A172 (cell line): Measurements from ENCODE around the gene IL1B. TPM values are rescaled to one million over a fixed set of nuclear protein-coding genes. Genes with fewer than 3 reads are reported as not detected.

Experiments
- DNase-seq: peaks from one replicate; pipeline ENCODE4 v3.0.0-alpha.2; 2015; ENCODE audit warnings: low spot score
- total RNA-seq: library from RNA; depleted of rRNA; stranded (reverse); fragments of >200 nt; shearing (Covaris generic); gene quantifications from 2 replicates; pipeline ENCODE4 v1.2.3, GENCODE V29; 2014; rRNA removed

The IL1B gene
- total RNA-seq, 1 experiment from 2014 or later: not detected

DNA sequence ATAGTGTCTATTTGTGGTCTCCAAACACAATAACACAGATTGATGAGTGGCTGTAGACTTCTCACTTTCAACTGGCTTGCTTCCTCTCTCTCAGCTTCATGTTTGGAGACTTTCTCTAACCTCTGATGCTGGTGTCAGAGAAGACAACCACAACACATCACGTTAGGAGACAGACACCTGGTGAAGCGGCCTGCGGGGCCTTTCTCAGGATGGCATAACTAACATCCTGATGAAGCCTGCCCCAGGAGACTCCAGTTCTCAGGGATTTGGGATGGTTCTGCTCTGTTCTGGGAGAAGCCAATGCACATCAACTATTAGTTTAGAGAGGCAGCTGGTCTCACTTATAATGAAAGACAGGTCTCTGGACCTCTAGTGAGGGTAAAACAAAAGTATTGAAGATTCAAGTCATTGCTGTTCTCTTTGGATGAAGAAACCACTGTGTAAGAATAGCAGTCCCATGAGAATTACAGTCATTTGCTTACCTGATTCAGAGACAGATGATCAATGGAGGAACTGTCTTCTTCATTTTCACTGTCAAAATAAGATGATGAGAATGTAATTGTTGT, 54.3 kb downstream of the IL1B start:
- DNase-seq: no peak

Other genes with a start within 250 kb of the IL1B start
- gene SLC20A1, start 190.8 kb downstream of the IL1B start, total RNA-seq: 112 and 159 TPM in 2 replicates
- gene NT5DC4, start 115.8 kb downstream of the IL1B start, total RNA-seq: 0.26 TPM in 1 of 2 replicates, not detected in the other
- gene CKAP2L, start 72.2 kb downstream of the IL1B start, total RNA-seq: 18.0 and 21.0 TPM in 2 replicates
- gene IL1A, start 52.3 kb downstream of the IL1B start, total RNA-seq: 0.05 TPM in 1 of 2 replicates, not detected in the other
- not detected in 2 replicates for gene IL37, start 74.4 kb upstream of the IL1B start, total RNA-seq
- not detected in 2 replicates for gene IL36G, start 141.2 kb upstream of the IL1B start, total RNA-seq
- gene IL36A, start 168.7 kb upstream of the IL1B start, total RNA-seq: not detected in 2 replicates
- 0.19 TPM in 1 of 2 replicates, not detected in the other for gene IL36B, start 216.1 kb upstream of the IL1B start, total RNA-seq
- gene IL36RN, start 222.4 kb upstream of the IL1B start, total RNA-seq: not detected in 2 replicates
- gene IL1F10, start 231.2 kb upstream of the IL1B start, total RNA-seq: not detected in 2 replicates